Osteoblast (primary cell): ENCODE results near the gene SPATA3. TPM values are rescaled to one million over a fixed set of nuclear protein-coding genes. Genes with fewer than 3 reads are reported as not detected.
"Not testable (repeated sequence)": the region's sequence is repeated elsewhere in the genome, so short reads cannot be mapped to it uniquely, and the experiment has no call there.

ENCODE experiments used
- DNase-seq: peaks from one replicate; pipeline ENCODE4 v3.0.0; 2011; ENCODE audit warnings: low spot score, mixed read lengths; ENCODE audit not compliant: insufficient read length; ENCODE audit errors: missing footprints
- H2AFZ ChIP-seq: 2 replicates; pipeline ENCODE4 v1.6.0; 2011; ENCODE audit warnings: mild to moderate bottlenecking, low read length
- H3K27ac ChIP-seq: 2 replicates; pipeline ENCODE4 v1.5.1; 2011; ENCODE audit warnings: mild to moderate bottlenecking, low read depth, low read length, moderate library complexity
- H3K27me3 ChIP-seq: 2 replicates; pipeline ENCODE4 v1.6.0; 2012; ENCODE audit warnings: mild to moderate bottlenecking, control low read depth, inconsistent platforms, low read length, moderate library complexity; ENCODE audit not compliant: insufficient read depth
- H3K36me3 ChIP-seq: 2 replicates; pipeline ENCODE4 v1.5.1; 2011; ENCODE audit warnings: mild to moderate bottlenecking, low read length, control low read depth, moderate library complexity; ENCODE audit not compliant: insufficient read depth
- H3K4me1 ChIP-seq: 2 replicates; pipeline ENCODE4 v1.5.1; 2011; ENCODE audit warnings: mild to moderate bottlenecking, low read length, control low read depth, moderate library complexity; ENCODE audit not compliant: insufficient read depth
- H3K4me2 ChIP-seq: 2 replicates; pipeline ENCODE4 v1.6.0; 2011; ENCODE audit warnings: mild to moderate bottlenecking, low read length; ENCODE audit not compliant: insufficient read depth
- H3K4me3 ChIP-seq: fragments of 200-600 bp; sonication (generic); 3 replicates; pipeline ENCODE4 v1.5.1; 2012; ENCODE audit warnings: mild to moderate bottlenecking, low read length, inconsistent platforms; ENCODE audit not compliant: insufficient read depth
- H3K79me2 ChIP-seq: 2 replicates; pipeline ENCODE4 v1.6.0; 2012; ENCODE audit warnings: mild to moderate bottlenecking, low read length, control low read depth, inconsistent platforms; ENCODE audit not compliant: insufficient read depth
- H3K9me3 ChIP-seq: 2 replicates; pipeline ENCODE4 v1.5.1; 2011; ENCODE audit warnings: low read depth, low read length, control low read depth
- H4K20me1 ChIP-seq: 2 replicates; pipeline ENCODE4 v1.6.0; 2012; ENCODE audit warnings: mild to moderate bottlenecking, low read length, control low read depth; ENCODE audit not compliant: insufficient read depth
- total RNA-seq: library from RNA; depleted of rRNA; stranded (reverse); fragments of >200 nt; gene quantifications from 2 replicates; pipeline ENCODE4 v1.2.3, GENCODE V29; 2012
- TF ChIP-seq, protein P1 (sequence below): IDR thresholded peaks from 2 replicates; pipeline ENCODE4 v1.5.1; 2011; ENCODE audit warnings: mild to moderate bottlenecking, low read depth, low read length, moderate library complexity; ENCODE audit errors: extremely low read depth

SPATA3 gene
- total RNA-seq, 1 donor = not detected

DNA sequence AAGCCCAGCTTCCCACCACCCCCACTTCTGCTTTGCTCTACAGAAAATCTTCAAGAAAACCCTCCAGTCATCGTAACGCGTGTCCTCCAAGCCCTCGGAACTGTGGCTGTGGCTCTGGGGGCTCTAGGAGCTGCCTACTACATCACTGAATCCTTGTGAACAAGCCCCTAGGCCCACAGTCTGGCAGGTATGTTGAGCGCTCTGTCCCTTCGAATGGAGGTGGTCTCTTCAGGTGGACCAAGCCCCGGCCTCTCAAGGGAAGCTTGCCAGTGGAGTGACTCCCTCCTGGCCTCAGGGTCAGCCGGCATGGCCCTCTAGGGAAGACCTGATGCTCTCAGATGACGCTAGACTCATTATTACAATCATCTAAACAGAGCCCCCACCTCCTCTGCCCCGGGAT lies 6.7 kb downstream of the SPATA3 start:
- no peaks in the 10 kb centered on the region for H3K79me2 ChIP-seq
- H3K4me2 ChIP-seq = no peak overlapping the region
- peaks cover 18% of the 10 kb centered on the region for H3K27me3 ChIP-seq
- no peaks in the 10 kb centered on the region for H3K9me3 ChIP-seq
- H3K4me1 ChIP-seq = peaks cover 13% of the 10 kb centered on the region
- H4K20me1 ChIP-seq = no peaks in the 10 kb centered on the region
- H2AFZ ChIP-seq = no peak overlapping the region
- H3K4me3 ChIP-seq = no peak overlapping the region
- TF ChIP-seq, protein P1, sequence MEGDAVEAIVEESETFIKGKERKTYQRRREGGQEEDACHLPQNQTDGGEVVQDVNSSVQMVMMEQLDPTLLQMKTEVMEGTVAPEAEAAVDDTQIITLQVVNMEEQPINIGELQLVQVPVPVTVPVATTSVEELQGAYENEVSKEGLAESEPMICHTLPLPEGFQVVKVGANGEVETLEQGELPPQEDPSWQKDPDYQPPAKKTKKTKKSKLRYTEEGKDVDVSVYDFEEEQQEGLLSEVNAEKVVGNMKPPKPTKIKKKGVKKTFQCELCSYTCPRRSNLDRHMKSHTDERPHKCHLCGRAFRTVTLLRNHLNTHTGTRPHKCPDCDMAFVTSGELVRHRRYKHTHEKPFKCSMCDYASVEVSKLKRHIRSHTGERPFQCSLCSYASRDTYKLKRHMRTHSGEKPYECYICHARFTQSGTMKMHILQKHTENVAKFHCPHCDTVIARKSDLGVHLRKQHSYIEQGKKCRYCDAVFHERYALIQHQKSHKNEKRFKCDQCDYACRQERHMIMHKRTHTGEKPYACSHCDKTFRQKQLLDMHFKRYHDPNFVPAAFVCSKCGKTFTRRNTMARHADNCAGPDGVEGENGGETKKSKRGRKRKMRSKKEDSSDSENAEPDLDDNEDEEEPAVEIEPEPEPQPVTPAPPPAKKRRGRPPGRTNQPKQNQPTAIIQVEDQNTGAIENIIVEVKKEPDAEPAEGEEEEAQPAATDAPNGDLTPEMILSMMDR = no peak
- no peaks in the 10 kb centered on the region for H3K36me3 ChIP-seq
- DNase-seq = no peak
- no peak overlapping the region for H3K27ac ChIP-seq

- H3K27me3 ChIP-seq = peaks cover 20% of the 10 kb centered on the region
- peak; percentile 87 for DNase-seq
- no peaks in the 10 kb centered on the region for H3K79me2 ChIP-seq
Measured at GRCh38 chr2:231003186-231003585, 7.3 kb downstream of the SPATA3 start.

DNA sequence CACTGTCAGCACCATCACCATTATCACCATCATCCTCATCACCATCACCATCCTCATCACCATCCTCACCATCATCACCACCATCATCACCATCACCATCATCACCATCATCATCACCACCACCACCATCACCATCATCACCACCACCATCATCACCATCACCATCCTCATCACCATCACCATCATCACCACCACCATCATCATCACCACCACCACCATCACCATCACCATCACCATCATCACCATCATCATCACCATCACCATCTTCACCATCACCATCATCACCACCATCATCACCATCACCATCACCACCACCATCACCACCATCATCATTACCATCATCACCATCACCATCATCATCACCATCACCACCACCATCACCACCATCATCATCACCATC lies 9.0 kb downstream of the SPATA3 start:
- not testable (repeated sequence) for DNase-seq, H3K79me2 ChIP-seq, H4K20me1 ChIP-seq, H3K4me2 ChIP-seq, H3K4me3 ChIP-seq, H2AFZ ChIP-seq, H3K36me3 ChIP-seq, H3K27ac ChIP-seq, H3K9me3 ChIP-seq
- Histone ChIP-seq H3K4me1 (peaks cover 13% of the 10 kb centered on the region), H3K27me3 (peaks cover 31% of the 10 kb centered on the region)

More at GRCh38 chr2:231003186-231003585, 7.3 kb downstream of the SPATA3 start:
- Histone ChIP-seq H3K36me3 (no peaks in the 10 kb centered on the region), H4K20me1 (no peaks in the 10 kb centered on the region), H3K4me3 (no peak overlapping the region), H3K9me3 (no peaks in the 10 kb centered on the region), H3K4me2 (no peak overlapping the region), H3K4me1 (peaks cover 13% of the 10 kb centered on the region), H3K27ac (no peak overlapping the region), H2AFZ (no peak overlapping the region)
- TF ChIP-seq, protein P1 = no peak

- no peaks in the 10 kb centered on the region for H3K36me3 ChIP-seq
- H3K4me2 ChIP-seq = no peak overlapping the region
- H3K27ac ChIP-seq = no peak overlapping the region
- peaks cover 38% of the 10 kb centered on the region for H3K27me3 ChIP-seq
- no peaks in the 10 kb centered on the region for H4K20me1 ChIP-seq
- H3K9me3 ChIP-seq = no peaks in the 10 kb centered on the region
- TF ChIP-seq, protein P1 = no peak
- H2AFZ ChIP-seq = no peak overlapping the region
- H3K4me1 ChIP-seq = peaks cover 2% of the 10 kb centered on the region
- DNase-seq = peak; percentile 52
- H3K4me3 ChIP-seq = no peak overlapping the region
- H3K79me2 ChIP-seq = no peaks in the 10 kb centered on the region
Measured at GRCh38 chr2:231007286-231008098, 11.6 kb downstream of the SPATA3 start.
